Measurements from ENCODE around the gene MAP2. TPM values are rescaled to one million over a fixed set of nuclear protein-coding genes. Genes with fewer than 3 reads are reported as not detected.

The MAP2 gene
- total RNA-seq, 1 donor from 2014 or later = 119 TPM

DNA sequence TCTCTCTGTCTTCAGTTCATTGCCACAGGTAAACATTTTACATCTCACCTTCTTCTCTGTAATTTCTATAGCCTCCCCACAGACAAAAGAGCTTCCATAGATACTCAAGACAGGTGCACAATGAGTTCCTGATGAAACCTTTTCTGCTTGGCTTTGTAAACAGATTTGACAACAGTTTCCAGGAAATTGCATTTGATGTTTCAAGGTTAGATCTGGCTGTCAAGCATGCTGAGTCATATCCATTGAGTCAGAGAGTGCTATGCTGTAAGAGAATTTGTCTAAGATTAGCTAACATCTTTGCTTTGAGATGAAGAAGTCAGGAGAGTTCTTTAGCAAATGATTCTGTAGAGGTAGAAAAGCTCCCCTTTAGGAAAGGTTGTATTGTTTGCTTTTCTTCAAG is 40.6 kb upstream of the MAP2 start:
- no peak overlapping the region for H3K27ac Mint-ChIP-seq (ENCODE audit: unreplicated experiment)
- H3K36me3 Mint-ChIP-seq (ENCODE audit: low read depth) = no peaks in the 10 kb centered on the region
- H3K4me1 Mint-ChIP-seq = peaks cover 5% of the 10 kb centered on the region
- DNase-seq (ENCODE audit: low read depth, low spot score) = no peak
- no peaks in the 10 kb centered on the region for H3K27me3 Mint-ChIP-seq (ENCODE audit: low read depth)
- H3K9me3 Mint-ChIP-seq = peaks cover 3% of the 10 kb centered on the region
- no peak overlapping the region for H3K4me3 Mint-ChIP-seq
- TF ChIP-seq, protein P1, sequence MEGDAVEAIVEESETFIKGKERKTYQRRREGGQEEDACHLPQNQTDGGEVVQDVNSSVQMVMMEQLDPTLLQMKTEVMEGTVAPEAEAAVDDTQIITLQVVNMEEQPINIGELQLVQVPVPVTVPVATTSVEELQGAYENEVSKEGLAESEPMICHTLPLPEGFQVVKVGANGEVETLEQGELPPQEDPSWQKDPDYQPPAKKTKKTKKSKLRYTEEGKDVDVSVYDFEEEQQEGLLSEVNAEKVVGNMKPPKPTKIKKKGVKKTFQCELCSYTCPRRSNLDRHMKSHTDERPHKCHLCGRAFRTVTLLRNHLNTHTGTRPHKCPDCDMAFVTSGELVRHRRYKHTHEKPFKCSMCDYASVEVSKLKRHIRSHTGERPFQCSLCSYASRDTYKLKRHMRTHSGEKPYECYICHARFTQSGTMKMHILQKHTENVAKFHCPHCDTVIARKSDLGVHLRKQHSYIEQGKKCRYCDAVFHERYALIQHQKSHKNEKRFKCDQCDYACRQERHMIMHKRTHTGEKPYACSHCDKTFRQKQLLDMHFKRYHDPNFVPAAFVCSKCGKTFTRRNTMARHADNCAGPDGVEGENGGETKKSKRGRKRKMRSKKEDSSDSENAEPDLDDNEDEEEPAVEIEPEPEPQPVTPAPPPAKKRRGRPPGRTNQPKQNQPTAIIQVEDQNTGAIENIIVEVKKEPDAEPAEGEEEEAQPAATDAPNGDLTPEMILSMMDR (conservative IDR thresholded peaks at IDR 0.05) = no peak

DNA sequence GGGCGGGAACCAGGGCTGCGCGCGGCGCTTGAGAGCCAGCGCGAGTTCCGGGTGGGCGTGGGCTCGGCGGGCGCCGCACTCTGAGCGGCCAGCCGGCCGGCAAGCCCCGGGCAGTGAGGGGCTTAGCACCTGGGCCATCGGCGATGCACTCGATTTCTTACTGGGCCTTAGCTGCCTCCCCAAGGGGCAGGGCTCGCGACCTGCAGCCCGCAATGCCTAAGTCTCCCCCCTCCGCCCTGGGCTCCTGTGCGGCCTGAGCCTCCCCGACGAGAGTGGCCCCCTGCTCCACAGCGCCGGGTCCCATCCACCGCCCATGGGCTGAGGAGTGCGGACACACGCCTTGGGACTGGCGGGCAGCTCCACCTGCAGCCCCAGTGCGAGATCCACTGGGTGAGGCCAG is 36.5 kb upstream of the MAP2 start:
- no peaks in the 10 kb centered on the region for H3K36me3 Mint-ChIP-seq (ENCODE audit: low read depth)
- TF ChIP-seq, protein P1 (conservative IDR thresholded peaks at IDR 0.05) = no peak
- H3K27me3 Mint-ChIP-seq (ENCODE audit: low read depth) = no peaks in the 10 kb centered on the region
- peaks cover 27% of the 10 kb centered on the region for H3K4me1 Mint-ChIP-seq
- H3K27ac Mint-ChIP-seq (ENCODE audit: unreplicated experiment) = no peak overlapping the region
- peaks cover 6% of the 10 kb centered on the region for H3K9me3 Mint-ChIP-seq
- no peak overlapping the region for H3K4me3 Mint-ChIP-seq
- DNase-seq (ENCODE audit: low read depth, low spot score) = no peak

DNA sequence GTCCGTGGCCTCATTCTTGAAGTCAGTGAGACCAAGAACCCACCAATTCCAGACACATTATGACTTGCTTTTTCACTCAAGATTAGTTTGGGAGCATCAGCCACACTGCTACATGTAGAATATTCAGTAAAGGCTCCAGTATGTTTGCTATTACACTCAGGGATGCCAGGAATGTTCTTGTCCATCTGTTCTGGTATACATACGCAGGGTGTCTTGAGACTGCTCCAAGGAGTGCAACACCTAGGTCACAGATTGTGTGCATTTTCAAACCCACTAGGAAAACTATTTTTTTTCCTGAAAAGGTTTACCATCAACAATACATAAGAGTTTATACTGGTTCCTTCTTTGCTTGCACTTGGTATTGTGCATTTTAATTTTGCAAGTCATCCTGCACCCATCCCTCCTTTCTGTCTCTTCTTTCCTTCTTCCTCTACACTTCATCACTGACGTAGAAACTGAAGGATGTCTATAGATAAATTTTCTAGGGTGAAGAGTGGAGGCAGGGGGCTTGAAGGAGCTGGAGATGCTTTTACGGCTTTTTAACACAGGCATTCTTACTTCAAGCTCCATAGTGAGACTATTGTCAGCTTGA is 35.3 kb upstream of the MAP2 start:
- Mint-ChIP-seq H3K27ac (ENCODE audit: unreplicated experiment) (peak overlapping the region; percentile 75), H3K9me3 (peaks cover 6% of the 10 kb centered on the region), H3K27me3 (ENCODE audit: low read depth) (no peaks in the 10 kb centered on the region), H3K4me1 (peaks cover 29% of the 10 kb centered on the region), H3K4me3 (no peak overlapping the region), H3K36me3 (ENCODE audit: low read depth) (no peaks in the 10 kb centered on the region)
- DNase-seq (ENCODE audit: low read depth, low spot score) = no peak
- TF ChIP-seq, protein P1 (conservative IDR thresholded peaks at IDR 0.05) = no peak

GRCh38 chr2:209389171-209389618 is 34.7 kb upstream of the MAP2 start:
- Mint-ChIP-seq H3K9me3 (peaks cover 6% of the 10 kb centered on the region), H3K27ac (ENCODE audit: unreplicated experiment) (no peak overlapping the region), H3K4me3 (no peak overlapping the region), H3K36me3 (ENCODE audit: low read depth) (no peaks in the 10 kb centered on the region), H3K4me1 (peaks cover 29% of the 10 kb centered on the region), H3K27me3 (ENCODE audit: low read depth) (no peaks in the 10 kb centered on the region)
- TF ChIP-seq, protein P1 (conservative IDR thresholded peaks at IDR 0.05) = no peak
- no peak for DNase-seq (ENCODE audit: low read depth, low spot score)

DNA sequence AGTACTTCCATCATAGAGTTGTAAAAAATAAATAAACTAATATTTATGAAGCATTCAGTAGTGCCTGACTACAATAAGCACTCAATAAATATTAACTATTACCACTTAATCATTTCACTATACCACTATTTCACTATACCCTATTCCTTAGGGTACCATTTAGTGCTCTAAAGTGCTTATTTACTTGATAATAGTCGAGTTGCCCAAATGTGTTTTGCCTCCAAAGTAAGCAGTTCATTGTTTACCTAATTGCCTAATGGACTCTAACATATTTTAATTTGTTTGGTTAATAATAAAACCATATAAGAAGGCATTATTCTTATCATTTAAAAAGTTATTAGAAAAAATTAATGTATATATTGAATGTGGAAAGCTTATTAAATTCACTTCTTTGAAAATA is 33.0 kb upstream of the MAP2 start:
- H3K4me3 Mint-ChIP-seq = no peak overlapping the region
- TF ChIP-seq, protein P1 (conservative IDR thresholded peaks at IDR 0.05) = no peak
- peaks cover 5% of the 10 kb centered on the region for H3K9me3 Mint-ChIP-seq
- no peaks in the 10 kb centered on the region for H3K27me3 Mint-ChIP-seq (ENCODE audit: low read depth)
- no peak for DNase-seq (ENCODE audit: low read depth, low spot score)
- H3K4me1 Mint-ChIP-seq = peaks cover 33% of the 10 kb centered on the region
- H3K27ac Mint-ChIP-seq (ENCODE audit: unreplicated experiment) = no peak overlapping the region
- no peaks in the 10 kb centered on the region for H3K36me3 Mint-ChIP-seq (ENCODE audit: low read depth)

Measured in neural crest cell (in vitro differentiated cells).